ENCODE data around the gene APOB.

The APOB gene

DNA sequence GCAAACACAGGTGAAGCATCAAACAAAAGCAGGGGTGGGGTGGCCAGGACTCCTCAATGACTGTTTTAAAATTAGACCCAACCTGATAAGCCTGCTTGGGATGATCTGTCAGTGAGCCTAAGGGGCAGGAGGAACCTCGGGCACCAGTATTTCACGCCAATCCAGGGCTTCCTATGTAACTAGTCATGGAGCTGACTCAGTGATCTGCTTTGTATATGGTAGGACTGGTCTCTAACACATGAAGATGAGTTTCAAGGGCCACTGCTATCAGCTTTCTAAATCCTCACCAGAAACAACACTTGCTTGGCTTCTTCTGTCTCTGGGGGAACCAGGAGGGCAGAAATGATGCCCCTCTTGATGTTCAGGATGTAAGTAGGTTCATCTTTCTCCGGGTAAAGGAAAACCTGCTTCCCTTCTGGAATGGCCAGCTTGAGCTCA, 6.2 kb downstream of the APOB start:
- Histone ChIP-seq H3K27ac (replicated peaks) (no peak overlapping the region), H3K4me3 (replicated peaks; ENCODE audit: insufficient read depth, low read length) (no peak overlapping the region), H3K27me3 (ENCODE audit: insufficient read depth, poor library complexity, severe bottlenecking) (no peaks in the 10 kb centered on the region)
- TF ChIP-seq, protein P1, sequence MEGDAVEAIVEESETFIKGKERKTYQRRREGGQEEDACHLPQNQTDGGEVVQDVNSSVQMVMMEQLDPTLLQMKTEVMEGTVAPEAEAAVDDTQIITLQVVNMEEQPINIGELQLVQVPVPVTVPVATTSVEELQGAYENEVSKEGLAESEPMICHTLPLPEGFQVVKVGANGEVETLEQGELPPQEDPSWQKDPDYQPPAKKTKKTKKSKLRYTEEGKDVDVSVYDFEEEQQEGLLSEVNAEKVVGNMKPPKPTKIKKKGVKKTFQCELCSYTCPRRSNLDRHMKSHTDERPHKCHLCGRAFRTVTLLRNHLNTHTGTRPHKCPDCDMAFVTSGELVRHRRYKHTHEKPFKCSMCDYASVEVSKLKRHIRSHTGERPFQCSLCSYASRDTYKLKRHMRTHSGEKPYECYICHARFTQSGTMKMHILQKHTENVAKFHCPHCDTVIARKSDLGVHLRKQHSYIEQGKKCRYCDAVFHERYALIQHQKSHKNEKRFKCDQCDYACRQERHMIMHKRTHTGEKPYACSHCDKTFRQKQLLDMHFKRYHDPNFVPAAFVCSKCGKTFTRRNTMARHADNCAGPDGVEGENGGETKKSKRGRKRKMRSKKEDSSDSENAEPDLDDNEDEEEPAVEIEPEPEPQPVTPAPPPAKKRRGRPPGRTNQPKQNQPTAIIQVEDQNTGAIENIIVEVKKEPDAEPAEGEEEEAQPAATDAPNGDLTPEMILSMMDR (IDR thresholded peaks at IDR 0.05; ENCODE audit: insufficient read depth, low read length), result no peak
- TF ChIP-seq SPI1 (IDR thresholded peaks at IDR 0.05; ENCODE audit: borderline replicate concordance, low read depth) (no peak), GABPA (IDR thresholded peaks at IDR 0.05; ENCODE audit: low read depth) (no peak), POLR2AphosphoS5 (IDR thresholded peaks at IDR 0.05; ENCODE audit: low read depth) (no peak)
- TF ChIP-seq, protein P2, sequence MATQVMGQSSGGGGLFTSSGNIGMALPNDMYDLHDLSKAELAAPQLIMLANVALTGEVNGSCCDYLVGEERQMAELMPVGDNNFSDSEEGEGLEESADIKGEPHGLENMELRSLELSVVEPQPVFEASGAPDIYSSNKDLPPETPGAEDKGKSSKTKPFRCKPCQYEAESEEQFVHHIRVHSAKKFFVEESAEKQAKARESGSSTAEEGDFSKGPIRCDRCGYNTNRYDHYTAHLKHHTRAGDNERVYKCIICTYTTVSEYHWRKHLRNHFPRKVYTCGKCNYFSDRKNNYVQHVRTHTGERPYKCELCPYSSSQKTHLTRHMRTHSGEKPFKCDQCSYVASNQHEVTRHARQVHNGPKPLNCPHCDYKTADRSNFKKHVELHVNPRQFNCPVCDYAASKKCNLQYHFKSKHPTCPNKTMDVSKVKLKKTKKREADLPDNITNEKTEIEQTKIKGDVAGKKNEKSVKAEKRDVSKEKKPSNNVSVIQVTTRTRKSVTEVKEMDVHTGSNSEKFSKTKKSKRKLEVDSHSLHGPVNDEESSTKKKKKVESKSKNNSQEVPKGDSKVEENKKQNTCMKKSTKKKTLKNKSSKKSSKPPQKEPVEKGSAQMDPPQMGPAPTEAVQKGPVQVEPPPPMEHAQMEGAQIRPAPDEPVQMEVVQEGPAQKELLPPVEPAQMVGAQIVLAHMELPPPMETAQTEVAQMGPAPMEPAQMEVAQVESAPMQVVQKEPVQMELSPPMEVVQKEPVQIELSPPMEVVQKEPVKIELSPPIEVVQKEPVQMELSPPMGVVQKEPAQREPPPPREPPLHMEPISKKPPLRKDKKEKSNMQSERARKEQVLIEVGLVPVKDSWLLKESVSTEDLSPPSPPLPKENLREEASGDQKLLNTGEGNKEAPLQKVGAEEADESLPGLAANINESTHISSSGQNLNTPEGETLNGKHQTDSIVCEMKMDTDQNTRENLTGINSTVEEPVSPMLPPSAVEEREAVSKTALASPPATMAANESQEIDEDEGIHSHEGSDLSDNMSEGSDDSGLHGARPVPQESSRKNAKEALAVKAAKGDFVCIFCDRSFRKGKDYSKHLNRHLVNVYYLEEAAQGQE (IDR thresholded peaks at IDR 0.05; ENCODE audit: insufficient replicate concordance, low read depth), result no peak
- no peak for DNase-seq (ENCODE audit: low read depth in 1 of 2, low spot score in 1 of 2)

DNA sequence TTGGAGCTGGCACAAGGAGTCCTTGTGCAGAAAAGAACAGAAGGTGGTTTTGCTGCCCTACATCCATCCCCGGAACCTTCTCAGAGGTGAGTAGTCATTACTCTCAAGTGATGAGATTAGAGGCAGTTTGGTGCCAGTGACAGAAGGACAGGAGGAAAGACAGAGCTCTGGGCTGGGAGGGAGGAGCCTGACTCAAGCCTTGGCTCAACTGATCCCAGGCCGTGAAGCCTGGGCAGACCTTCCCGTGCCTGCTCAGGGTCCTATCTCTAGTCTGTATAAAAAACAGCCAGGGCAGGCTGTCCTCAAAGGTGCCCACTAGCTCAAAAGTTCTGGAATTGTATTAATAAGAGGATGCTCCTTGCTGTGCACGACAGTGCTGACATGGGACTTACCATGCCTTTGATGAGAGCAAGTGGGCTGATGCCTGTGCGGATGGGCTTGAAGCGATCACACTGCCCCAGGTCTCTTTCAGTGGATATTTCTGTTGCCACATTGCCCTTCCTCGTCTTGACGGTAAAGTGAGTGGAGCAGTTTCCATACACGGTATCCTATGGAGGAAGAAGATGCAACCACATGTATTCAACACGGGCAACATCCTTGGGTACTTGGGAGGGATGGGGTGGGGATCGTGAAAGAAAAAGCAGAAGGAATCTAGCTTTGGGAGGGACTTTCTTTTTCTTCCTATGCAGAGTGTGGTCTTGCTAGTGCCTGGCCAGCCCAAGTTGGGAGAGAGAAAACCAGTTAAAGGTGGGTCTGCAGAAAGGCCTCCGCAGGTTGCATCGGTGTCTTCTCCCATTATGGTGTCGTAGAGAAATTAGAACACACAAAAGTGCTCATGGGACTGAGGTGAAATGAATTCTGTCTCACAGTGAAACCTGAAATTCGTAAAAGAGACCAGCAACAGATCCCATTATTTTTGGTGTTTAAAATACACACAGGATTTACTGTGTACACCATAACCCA, 6.9 kb downstream of the APOB start:
- no peak overlapping the region for H3K27ac ChIP-seq (replicated peaks)
- DNase-seq (ENCODE audit: low read depth in 1 of 2, low spot score in 1 of 2), result no peak
- H3K27me3 ChIP-seq (ENCODE audit: insufficient read depth, poor library complexity, severe bottlenecking), result no peaks in the 10 kb centered on the region
- no peak for TF ChIP-seq SPI1 (IDR thresholded peaks at IDR 0.05; ENCODE audit: borderline replicate concordance, low read depth)
- TF ChIP-seq, protein P1 (IDR thresholded peaks at IDR 0.05; ENCODE audit: insufficient read depth, low read length), result no peak
- no peak for TF ChIP-seq POLR2AphosphoS5 (IDR thresholded peaks at IDR 0.05; ENCODE audit: low read depth)
- TF ChIP-seq GABPA (IDR thresholded peaks at IDR 0.05; ENCODE audit: low read depth), result no peak
- TF ChIP-seq, protein P2 (IDR thresholded peaks at IDR 0.05; ENCODE audit: insufficient replicate concordance, low read depth), result no peak
- H3K4me3 ChIP-seq (replicated peaks; ENCODE audit: insufficient read depth, low read length), result no peak overlapping the region

DNA sequence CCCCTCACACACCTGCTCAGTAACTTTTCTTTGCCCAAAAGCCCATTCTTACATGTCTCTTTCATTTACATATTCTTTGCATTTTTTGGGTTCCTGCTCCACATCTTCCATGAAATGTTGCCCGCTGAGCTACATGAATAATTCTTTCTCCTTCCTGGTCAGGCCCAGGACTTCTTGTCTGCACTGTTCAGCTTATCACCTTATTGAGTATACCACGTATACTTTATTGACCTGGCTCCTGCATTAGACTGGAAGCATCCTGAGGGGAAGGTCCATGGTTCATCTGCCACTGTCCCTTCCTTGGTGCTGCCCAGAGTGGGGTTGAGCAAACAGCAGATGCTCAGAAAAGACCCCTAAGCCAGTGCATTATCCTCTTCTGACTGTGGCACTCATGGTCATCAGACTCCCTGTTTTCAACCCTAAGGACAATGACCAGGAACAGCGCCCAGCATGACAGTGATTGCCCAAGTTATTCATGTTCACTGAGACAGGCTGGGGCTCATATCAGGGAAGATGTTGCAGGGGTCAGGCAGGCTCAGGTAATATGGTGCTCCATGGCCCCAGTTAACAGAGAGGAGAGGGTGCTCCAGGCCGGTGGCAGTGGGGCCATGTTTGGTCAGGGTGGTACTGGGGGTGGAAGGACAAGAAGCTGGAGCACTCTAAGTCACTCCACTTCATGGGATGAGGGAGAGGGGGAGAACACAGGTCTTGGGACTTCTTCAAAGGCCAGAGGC, 7.7 kb downstream of the APOB start:
- no peak overlapping the region for H3K4me3 ChIP-seq (replicated peaks; ENCODE audit: insufficient read depth, low read length)
- TF ChIP-seq, protein P1 (IDR thresholded peaks at IDR 0.05; ENCODE audit: insufficient read depth, low read length), result no peak
- TF ChIP-seq POLR2AphosphoS5 (IDR thresholded peaks at IDR 0.05; ENCODE audit: low read depth), result no peak
- no peak for TF ChIP-seq SPI1 (IDR thresholded peaks at IDR 0.05; ENCODE audit: borderline replicate concordance, low read depth)
- no peak for TF ChIP-seq GABPA (IDR thresholded peaks at IDR 0.05; ENCODE audit: low read depth)
- TF ChIP-seq, protein P2 (IDR thresholded peaks at IDR 0.05; ENCODE audit: insufficient replicate concordance, low read depth), result no peak
- no peaks in the 10 kb centered on the region for H3K27me3 ChIP-seq (ENCODE audit: insufficient read depth, poor library complexity, severe bottlenecking)
- no peak overlapping the region for H3K27ac ChIP-seq (replicated peaks)
- no peak for DNase-seq (ENCODE audit: low read depth in 1 of 2, low spot score in 1 of 2)

Measured in HL-60 (cell line).